Measurements from ENCODE around the gene RNF213. TPM values are rescaled to one million over a fixed set of nuclear protein-coding genes. Genes with fewer than 3 reads are reported as not detected.

Gene RNF213
- polyA plus RNA-seq, 1 donor (not counting 4 experiments of a cell fraction or from before 2014, with no cell fraction given), result 24.4 TPM

- H3K36me3 ChIP-seq (ENCODE audit: control insufficient read depth in 2 of 2, extremely low read depth in 1 of 2, insufficient read depth in 2 of 2, low read length in 2 of 2), result no peaks in the 10 kb centered on the region
- no peak overlapping the region for H3K9ac ChIP-seq (ENCODE audit: control insufficient read depth, extremely low read depth, insufficient read depth, low read length)
- no peaks in the 10 kb centered on the region for H3K27me3 ChIP-seq (ENCODE audit: control insufficient read depth, extremely low read depth, insufficient read depth, low read length)
- no peaks in the 10 kb centered on the region for H3K79me2 ChIP-seq (ENCODE audit: control insufficient read depth, insufficient read depth, low read length)
- TF ChIP-seq EZH2 (IDR thresholded peaks at IDR 0.05; ENCODE audit: low read length) (no peak), CTCF (optimal IDR thresholded peaks at IDR 0.05 in 1 of 3, IDR thresholded peaks at IDR 0.05 in 1 of 3, conservative IDR thresholded peaks at IDR 0.05 in 1 of 3; ENCODE audit: extremely low read depth in 1 of 3, insufficient read depth in 2 of 3, low read length in 3 of 3) (no peak)
- no peaks in the 10 kb centered on the region for H4K20me1 ChIP-seq (ENCODE audit: control insufficient read depth, extremely low read depth, insufficient read depth, low read length)
- no peaks in the 10 kb centered on the region for H3K9me1 ChIP-seq (ENCODE audit: control insufficient read depth, extremely low read depth, insufficient read depth, low read length)
- no peak for FAIRE-seq
- no peak for DNase-seq (ENCODE audit: low read depth, low spot score)
- no peaks in the 10 kb centered on the region for H3K9me3 ChIP-seq (ENCODE audit: control insufficient read depth, low read depth, low read length)
- no peak overlapping the region for H3K27ac ChIP-seq (ENCODE audit: control insufficient read depth, insufficient read depth, low read length)
- dilution Hi-C loops (cut with MboI; ENCODE audit: extremely low pct_ligation_motif_present, low sequenced_read_pairs), result no loop called here
- H3K4me2 ChIP-seq (ENCODE audit: control insufficient read depth, extremely low read depth, insufficient read depth, low read depth, low read length), result no peak overlapping the region
- H3K4me1 ChIP-seq (ENCODE audit: control insufficient read depth, extremely low read depth, insufficient read depth, low read length), result no peaks in the 10 kb centered on the region
- no peak overlapping the region for H3K4me3 ChIP-seq (ENCODE audit: control insufficient read depth in 2 of 3, extremely low read depth in 1 of 3, insufficient read depth in 2 of 3, low read depth in 1 of 3, low read length in 3 of 3)
- no peak overlapping the region for H2AFZ ChIP-seq (ENCODE audit: control insufficient read depth, low read length)
These were observed 14.4 kb upstream of the RNF213 start for GRCh38 chr17:80246266-80246681.

GRCh38 chr17:80246726-80247125 is 13.9 kb upstream of the RNF213 start:
- Histone ChIP-seq H3K36me3 (ENCODE audit: control insufficient read depth in 2 of 2, extremely low read depth in 1 of 2, insufficient read depth in 2 of 2, low read length in 2 of 2) (no peaks in the 10 kb centered on the region), H4K20me1 (ENCODE audit: control insufficient read depth, extremely low read depth, insufficient read depth, low read length) (no peaks in the 10 kb centered on the region), H2AFZ (ENCODE audit: control insufficient read depth, low read length) (no peak overlapping the region), H3K9ac (ENCODE audit: control insufficient read depth, extremely low read depth, insufficient read depth, low read length) (no peak overlapping the region), H3K4me3 (ENCODE audit: control insufficient read depth in 2 of 3, extremely low read depth in 1 of 3, insufficient read depth in 2 of 3, low read depth in 1 of 3, low read length in 3 of 3) (no peak overlapping the region), H3K27me3 (ENCODE audit: control insufficient read depth, extremely low read depth, insufficient read depth, low read length) (no peaks in the 10 kb centered on the region), H3K9me3 (ENCODE audit: control insufficient read depth, low read depth, low read length) (no peaks in the 10 kb centered on the region), H3K27ac (ENCODE audit: control insufficient read depth, insufficient read depth, low read length) (no peak overlapping the region), H3K9me1 (ENCODE audit: control insufficient read depth, extremely low read depth, insufficient read depth, low read length) (no peaks in the 10 kb centered on the region), H3K4me1 (ENCODE audit: control insufficient read depth, extremely low read depth, insufficient read depth, low read length) (no peaks in the 10 kb centered on the region), H3K79me2 (ENCODE audit: control insufficient read depth, insufficient read depth, low read length) (no peaks in the 10 kb centered on the region), H3K4me2 (ENCODE audit: control insufficient read depth, extremely low read depth, insufficient read depth, low read depth, low read length) (no peak overlapping the region)
- TF ChIP-seq EZH2 (IDR thresholded peaks at IDR 0.05; ENCODE audit: low read length), result no peak
- no peak for TF ChIP-seq CTCF (optimal IDR thresholded peaks at IDR 0.05 in 1 of 3, IDR thresholded peaks at IDR 0.05 in 1 of 3, conservative IDR thresholded peaks at IDR 0.05 in 1 of 3; ENCODE audit: extremely low read depth in 1 of 3, insufficient read depth in 2 of 3, low read length in 3 of 3)
- no peak for DNase-seq (ENCODE audit: low read depth, low spot score)
- FAIRE-seq, result no peak
- dilution Hi-C loops (cut with MboI; ENCODE audit: extremely low pct_ligation_motif_present, low sequenced_read_pairs), result no loop called here

All from keratinocyte (primary cell).